B cell (primary cell): ENCODE results near the gene SLC1A5.

Experiments used
- CTCF ChIP-seq: fragments of 200-600 bp; IDR thresholded peaks from one replicate; pipeline ENCODE4 v1.8.0; 2022; ENCODE audit warnings: antibody characterized with exemption, mild to moderate bottlenecking
- EZH2 ChIP-seq: IDR thresholded peaks from 2 replicates; pipeline ENCODE4 v1.6.1; 2012; ENCODE audit warnings: borderline replicate concordance, low read depth, mild to moderate bottlenecking, moderate library complexity, low read length; ENCODE audit not compliant: insufficient read depth, poor library complexity, severe bottlenecking

GRCh38 chr19:46737298-46737654, 51.1 kb downstream of the SLC1A5 start:
- TF ChIP-seq CTCF: no peak
- no peak for TF ChIP-seq EZH2
